ENCODE data around the gene NCAM2.

The NCAM2 gene

DNA sequence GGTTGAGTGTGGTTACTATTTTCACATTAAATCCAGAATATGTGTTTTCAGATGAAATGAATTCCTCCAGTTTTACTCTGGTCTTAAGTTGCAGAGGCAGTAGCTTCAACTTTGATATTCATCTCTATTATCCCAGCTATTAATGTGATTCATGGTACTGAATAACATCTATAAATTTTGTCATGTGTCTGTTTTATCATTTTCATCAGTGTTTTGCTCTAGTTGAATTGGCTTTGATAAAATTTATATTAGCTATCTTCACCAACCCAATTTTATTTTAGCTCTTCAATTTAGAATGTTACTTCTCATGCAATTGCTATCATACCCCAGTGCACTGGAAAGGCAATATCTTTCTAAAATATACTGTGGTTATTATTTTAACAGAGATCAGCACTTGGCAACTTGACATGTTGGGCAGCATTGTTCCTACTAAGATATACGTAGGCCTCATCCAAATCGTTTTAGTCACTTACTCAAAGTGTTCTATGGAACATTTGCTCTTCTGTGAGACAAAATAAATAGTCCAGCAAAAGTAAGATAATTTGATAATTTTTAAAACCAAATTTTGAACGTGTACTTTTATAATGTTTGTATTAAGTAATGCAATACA is 184.3 kb downstream of the NCAM2 start:
- peaks cover 0 to 6% of the 10 kb centered on the region in 2 donors for H3K9me3 ChIP-seq (ENCODE audit: control insufficient read depth in 1 of 2, low read length in 2 of 2)
- no peaks in the 10 kb centered on the region for H3K27me3 ChIP-seq (ENCODE audit: control insufficient read depth in 1 of 2, insufficient read depth in 2 of 2, low read length in 2 of 2)
- no peaks in the 10 kb centered on the region for H3K4me1 ChIP-seq (ENCODE audit: control insufficient read depth in 1 of 2, insufficient read depth in 2 of 2, low read length in 2 of 2)

DNA sequence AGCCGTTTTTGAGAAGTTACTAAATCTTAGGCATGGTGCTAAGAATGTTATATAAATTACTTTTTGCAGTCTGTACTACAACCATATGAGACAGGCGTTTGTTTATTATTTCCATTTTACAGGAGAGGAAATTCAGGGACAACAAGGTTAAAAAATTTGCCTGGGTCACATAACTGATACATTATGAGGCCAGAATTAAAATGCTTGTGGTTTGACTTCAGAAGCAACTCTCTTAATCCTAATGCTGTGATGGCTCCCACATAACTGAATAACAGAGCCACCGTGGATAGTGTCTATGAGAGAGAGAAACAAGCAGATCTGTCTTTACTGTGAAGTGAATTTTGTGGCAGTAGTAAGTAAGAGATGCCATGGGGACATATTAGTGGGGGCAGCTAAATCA is 184.9 kb downstream of the NCAM2 start:
- no peak overlapping the region for H3K27ac ChIP-seq (ENCODE audit: low read depth, low read length)

More for the DNA sequence above, 184.3 kb downstream of the NCAM2 start:
- Histone ChIP-seq H3K27ac (ENCODE audit: low read depth, low read length) (no peak overlapping the region), H3K4me3 (ENCODE audit: low read depth in 1 of 2, low read length in 2 of 2) (no peak overlapping the region), H3K36me3 (ENCODE audit: control insufficient read depth in 1 of 2, insufficient read depth in 2 of 2, low read length in 2 of 2) (no peaks in the 10 kb centered on the region), H3K9ac (ENCODE audit: low read depth in 1 of 2, low read length in 2 of 2) (no peak overlapping the region)

DNA sequence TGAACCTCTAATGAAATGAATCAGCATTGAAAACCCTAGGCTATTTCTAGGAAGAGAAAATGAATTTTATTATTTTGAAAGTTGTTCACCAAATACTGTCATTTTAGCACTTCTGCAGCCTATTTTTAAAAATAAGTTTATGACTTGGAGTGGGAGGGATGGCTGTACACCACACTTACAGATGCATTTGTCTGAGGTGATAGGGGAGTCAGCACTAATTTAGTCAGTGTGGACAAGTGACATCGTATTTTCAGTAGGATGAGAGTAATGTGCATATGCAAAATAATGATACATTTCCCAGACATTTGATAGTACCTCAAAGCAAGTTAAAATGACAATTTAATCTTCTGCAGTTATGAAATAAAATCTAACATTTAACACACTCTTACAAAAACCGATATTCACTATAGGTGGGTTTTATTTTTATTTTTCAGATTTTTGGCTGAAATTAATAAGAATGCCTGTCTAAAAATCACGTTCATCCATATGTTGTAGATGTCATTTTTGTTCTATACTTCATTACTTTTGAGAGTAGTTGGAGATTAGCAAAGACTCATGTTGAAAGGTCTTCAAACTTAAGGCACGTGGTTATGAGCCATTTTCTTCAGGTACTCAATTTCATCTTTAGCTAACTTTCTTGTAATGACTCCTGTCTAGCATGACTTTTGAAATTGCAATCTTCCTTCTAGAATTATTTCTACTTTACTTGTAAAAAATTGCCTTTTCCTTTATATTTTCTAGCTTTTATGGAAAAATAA is 186.7 kb downstream of the NCAM2 start:
- Histone ChIP-seq H3K27me3 (ENCODE audit: control insufficient read depth in 1 of 2, insufficient read depth in 2 of 2, low read length in 2 of 2) (no peaks in the 10 kb centered on the region), H3K36me3 (ENCODE audit: control insufficient read depth in 1 of 2, insufficient read depth in 2 of 2, low read length in 2 of 2) (no peaks in the 10 kb centered on the region), H3K27ac (ENCODE audit: low read depth, low read length) (no peak overlapping the region), H3K9me3 (ENCODE audit: control insufficient read depth in 1 of 2, low read length in 2 of 2) (peaks cover 3 to 13% of the 10 kb centered on the region in 2 donors), H3K9ac (ENCODE audit: low read depth in 1 of 2, low read length in 2 of 2) (no peak overlapping the region), H3K4me1 (ENCODE audit: control insufficient read depth in 1 of 2, insufficient read depth in 2 of 2, low read length in 2 of 2) (no peaks in the 10 kb centered on the region), H3K4me3 (ENCODE audit: low read depth in 1 of 2, low read length in 2 of 2) (no peak overlapping the region)

More for the DNA sequence above, 184.9 kb downstream of the NCAM2 start:
- H3K4me3 ChIP-seq (ENCODE audit: low read depth in 1 of 2, low read length in 2 of 2): no peak overlapping the region
- H3K9ac ChIP-seq (ENCODE audit: low read depth in 1 of 2, low read length in 2 of 2): no peak overlapping the region
- H3K4me1 ChIP-seq (ENCODE audit: control insufficient read depth in 1 of 2, insufficient read depth in 2 of 2, low read length in 2 of 2): no peaks in the 10 kb centered on the region
- H3K36me3 ChIP-seq (ENCODE audit: control insufficient read depth in 1 of 2, insufficient read depth in 2 of 2, low read length in 2 of 2): no peaks in the 10 kb centered on the region
- H3K9me3 ChIP-seq (ENCODE audit: control insufficient read depth in 1 of 2, low read length in 2 of 2): peaks cover 0 to 6% of the 10 kb centered on the region in 2 donors
- H3K27me3 ChIP-seq (ENCODE audit: control insufficient read depth in 1 of 2, insufficient read depth in 2 of 2, low read length in 2 of 2): no peaks in the 10 kb centered on the region

DNA sequence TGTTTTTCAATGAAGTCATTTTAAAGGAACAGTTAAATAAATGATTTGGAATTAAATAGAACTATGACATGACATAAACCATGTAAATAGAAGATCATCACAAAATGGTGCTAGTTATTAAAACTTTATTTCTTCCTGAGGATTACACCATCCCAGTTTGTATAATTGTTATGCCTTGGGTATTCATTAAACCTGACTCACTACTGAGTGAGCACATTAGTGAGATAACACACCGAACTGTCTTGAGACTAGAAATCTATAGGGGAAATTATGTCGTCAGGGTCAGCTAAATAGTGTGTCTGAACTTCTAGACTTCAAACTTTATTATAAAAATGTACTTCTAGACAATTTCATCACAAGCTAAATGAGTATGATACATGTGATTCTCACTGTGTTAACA is 189.4 kb downstream of the NCAM2 start:
- no peak overlapping the region for H3K4me3 ChIP-seq (ENCODE audit: low read depth in 1 of 2, low read length in 2 of 2)
- no peaks in the 10 kb centered on the region for H3K36me3 ChIP-seq (ENCODE audit: control insufficient read depth in 1 of 2, insufficient read depth in 2 of 2, low read length in 2 of 2)
- H3K9me3 ChIP-seq (ENCODE audit: control insufficient read depth in 1 of 2, low read length in 2 of 2): peaks cover 6 to 16% of the 10 kb centered on the region in 2 donors
- H3K27ac ChIP-seq (ENCODE audit: low read depth, low read length): no peak overlapping the region
- H3K27me3 ChIP-seq (ENCODE audit: control insufficient read depth in 1 of 2, insufficient read depth in 2 of 2, low read length in 2 of 2): no peaks in the 10 kb centered on the region
- H3K4me1 ChIP-seq (ENCODE audit: control insufficient read depth in 1 of 2, insufficient read depth in 2 of 2, low read length in 2 of 2): no peaks in the 10 kb centered on the region
- H3K9ac ChIP-seq (ENCODE audit: low read depth in 1 of 2, low read length in 2 of 2): no peak overlapping the region

DNA sequence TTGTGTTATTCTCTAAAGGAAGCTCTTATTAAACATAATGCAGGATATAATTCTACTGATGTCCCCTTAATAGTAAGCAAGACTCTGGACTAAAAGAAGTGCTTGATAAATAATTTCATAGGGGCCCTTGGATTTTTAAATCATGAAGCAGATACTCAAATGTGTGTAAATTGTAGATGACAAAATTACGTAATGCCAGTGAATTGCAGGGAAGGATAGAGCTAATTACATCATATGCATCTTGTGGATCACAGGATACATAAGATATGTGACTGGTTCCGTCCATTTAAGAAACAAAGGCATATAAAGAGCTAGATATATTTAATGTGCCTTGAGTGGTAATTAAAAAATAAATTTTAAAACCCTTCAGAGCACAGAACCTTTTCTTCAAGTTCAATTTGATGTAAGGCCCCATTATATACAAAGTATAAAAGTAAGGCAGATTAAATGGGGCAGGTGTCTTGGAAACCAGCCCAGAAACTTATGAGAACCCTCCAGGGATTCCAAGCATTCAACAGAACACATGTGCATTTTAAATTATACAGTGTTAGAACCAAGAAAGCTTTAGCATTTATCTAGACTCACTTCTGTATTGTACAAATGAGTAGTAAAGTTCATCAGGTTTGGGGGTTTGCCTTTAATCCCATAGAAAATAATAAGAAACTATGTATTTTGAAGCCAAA is 190.4 kb downstream of the NCAM2 start:
- peaks cover 6 to 10% of the 10 kb centered on the region in 2 donors for H3K9me3 ChIP-seq (ENCODE audit: control insufficient read depth in 1 of 2, low read length in 2 of 2)
- H3K4me1 ChIP-seq (ENCODE audit: control insufficient read depth in 1 of 2, insufficient read depth in 2 of 2, low read length in 2 of 2): no peaks in the 10 kb centered on the region
- no peak overlapping the region for H3K27ac ChIP-seq (ENCODE audit: low read depth, low read length)
- no peaks in the 10 kb centered on the region for H3K36me3 ChIP-seq (ENCODE audit: control insufficient read depth in 1 of 2, insufficient read depth in 2 of 2, low read length in 2 of 2)
- H3K9ac ChIP-seq (ENCODE audit: low read depth in 1 of 2, low read length in 2 of 2): no peak overlapping the region
- no peaks in the 10 kb centered on the region for H3K27me3 ChIP-seq (ENCODE audit: control insufficient read depth in 1 of 2, insufficient read depth in 2 of 2, low read length in 2 of 2)
- H3K4me3 ChIP-seq (ENCODE audit: low read depth in 1 of 2, low read length in 2 of 2): no peak overlapping the region

DNA sequence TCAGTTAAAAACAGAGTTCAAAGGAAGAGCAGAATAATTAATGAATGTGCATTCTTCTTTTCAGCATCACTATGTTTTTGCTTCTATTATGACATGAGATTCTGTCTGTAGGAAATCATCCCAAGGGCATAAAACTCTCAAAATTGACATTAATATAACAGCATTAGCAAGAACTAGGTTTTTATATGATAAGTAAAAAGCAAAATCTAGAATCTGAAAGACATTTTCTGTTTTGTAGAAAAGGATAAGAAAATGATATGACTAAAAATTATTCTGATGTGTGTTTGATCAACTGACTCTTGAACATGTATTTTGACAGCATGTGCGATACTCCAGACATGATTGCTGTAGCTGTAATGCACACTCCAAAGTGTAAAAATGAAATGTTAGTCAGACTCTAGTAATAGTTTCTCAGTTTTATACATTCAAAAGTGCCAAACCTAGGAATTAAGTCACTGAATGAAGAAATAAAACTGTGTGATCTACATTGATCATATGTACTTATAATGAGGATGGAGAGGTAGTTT is 197.3 kb downstream of the NCAM2 start:
- H3K4me3 ChIP-seq (ENCODE audit: low read depth in 1 of 2, low read length in 2 of 2): no peak overlapping the region
- no peaks in the 10 kb centered on the region for H3K36me3 ChIP-seq (ENCODE audit: control insufficient read depth in 1 of 2, insufficient read depth in 2 of 2, low read length in 2 of 2)
- H3K4me1 ChIP-seq (ENCODE audit: control insufficient read depth in 1 of 2, insufficient read depth in 2 of 2, low read length in 2 of 2): no peaks in the 10 kb centered on the region
- H3K9ac ChIP-seq (ENCODE audit: low read depth in 1 of 2, low read length in 2 of 2): no peak overlapping the region
- H3K27me3 ChIP-seq (ENCODE audit: control insufficient read depth in 1 of 2, insufficient read depth in 2 of 2, low read length in 2 of 2): no peaks in the 10 kb centered on the region
- no peak overlapping the region for H3K27ac ChIP-seq (ENCODE audit: low read depth, low read length)
- peaks cover 0 to 4% of the 10 kb centered on the region in 2 donors for H3K9me3 ChIP-seq (ENCODE audit: control insufficient read depth in 1 of 2, low read length in 2 of 2)

DNA sequence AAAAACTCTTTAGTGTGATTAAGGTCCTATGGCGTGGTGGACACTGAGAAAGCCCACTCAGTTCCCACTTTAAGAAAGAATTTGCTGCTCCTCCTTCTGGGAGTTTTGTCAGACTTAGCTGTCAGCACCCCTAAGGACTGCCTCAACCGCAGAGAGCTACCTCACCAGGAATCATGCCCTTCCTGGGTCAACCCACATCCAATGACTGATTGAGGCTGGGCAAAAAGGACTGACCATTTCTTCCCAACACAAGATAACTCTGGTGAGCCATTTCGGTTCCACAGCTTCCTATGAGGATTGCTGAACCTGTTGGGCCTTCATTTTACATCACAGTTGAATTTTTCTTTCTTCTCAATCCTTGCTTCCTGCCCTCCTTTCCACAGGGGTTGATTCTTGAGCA is 197.9 kb downstream of the NCAM2 start:
- Histone ChIP-seq H3K27ac (ENCODE audit: low read depth, low read length) (no peak overlapping the region), H3K4me1 (ENCODE audit: control insufficient read depth in 1 of 2, insufficient read depth in 2 of 2, low read length in 2 of 2) (no peaks in the 10 kb centered on the region), H3K9me3 (ENCODE audit: control insufficient read depth in 1 of 2, low read length in 2 of 2) (peaks cover 0 to 4% of the 10 kb centered on the region in 2 donors), H3K4me3 (ENCODE audit: low read depth in 1 of 2, low read length in 2 of 2) (no peak overlapping the region), H3K27me3 (ENCODE audit: control insufficient read depth in 1 of 2, insufficient read depth in 2 of 2, low read length in 2 of 2) (no peaks in the 10 kb centered on the region), H3K36me3 (ENCODE audit: control insufficient read depth in 1 of 2, insufficient read depth in 2 of 2, low read length in 2 of 2) (no peaks in the 10 kb centered on the region), H3K9ac (ENCODE audit: low read depth in 1 of 2, low read length in 2 of 2) (no peak overlapping the region)

DNA sequence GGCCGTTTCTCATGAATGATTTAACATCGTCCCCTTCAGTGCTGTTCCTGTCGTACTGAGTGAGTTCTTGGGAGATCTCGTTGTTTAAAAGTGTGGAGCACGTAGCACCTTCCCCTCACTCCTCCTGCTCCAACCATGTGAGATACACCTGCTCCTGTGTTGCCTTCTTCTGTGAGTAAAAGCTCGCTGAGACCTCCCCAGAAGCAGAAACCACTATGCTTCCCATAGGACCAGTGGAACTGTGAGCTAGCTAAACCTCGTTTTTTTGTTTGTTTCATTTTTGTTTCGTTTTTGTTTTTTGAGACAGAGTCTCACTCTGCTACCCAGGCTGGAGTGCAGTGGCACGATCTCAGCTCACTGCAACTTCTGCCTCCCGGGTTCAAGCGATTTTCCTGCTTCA is 198.6 kb downstream of the NCAM2 start:
- no peak overlapping the region for H3K27ac ChIP-seq (ENCODE audit: low read depth, low read length)
- no peak overlapping the region for H3K9ac ChIP-seq (ENCODE audit: low read depth in 1 of 2, low read length in 2 of 2)
- no peaks in the 10 kb centered on the region for H3K4me1 ChIP-seq (ENCODE audit: control insufficient read depth in 1 of 2, insufficient read depth in 2 of 2, low read length in 2 of 2)
- H3K27me3 ChIP-seq (ENCODE audit: control insufficient read depth in 1 of 2, insufficient read depth in 2 of 2, low read length in 2 of 2): no peaks in the 10 kb centered on the region
- no peak overlapping the region for H3K4me3 ChIP-seq (ENCODE audit: low read depth in 1 of 2, low read length in 2 of 2)
- no peaks in the 10 kb centered on the region for H3K36me3 ChIP-seq (ENCODE audit: control insufficient read depth in 1 of 2, insufficient read depth in 2 of 2, low read length in 2 of 2)
- H3K9me3 ChIP-seq (ENCODE audit: control insufficient read depth in 1 of 2, low read length in 2 of 2): peaks cover 0 to 4% of the 10 kb centered on the region in 2 donors

DNA sequence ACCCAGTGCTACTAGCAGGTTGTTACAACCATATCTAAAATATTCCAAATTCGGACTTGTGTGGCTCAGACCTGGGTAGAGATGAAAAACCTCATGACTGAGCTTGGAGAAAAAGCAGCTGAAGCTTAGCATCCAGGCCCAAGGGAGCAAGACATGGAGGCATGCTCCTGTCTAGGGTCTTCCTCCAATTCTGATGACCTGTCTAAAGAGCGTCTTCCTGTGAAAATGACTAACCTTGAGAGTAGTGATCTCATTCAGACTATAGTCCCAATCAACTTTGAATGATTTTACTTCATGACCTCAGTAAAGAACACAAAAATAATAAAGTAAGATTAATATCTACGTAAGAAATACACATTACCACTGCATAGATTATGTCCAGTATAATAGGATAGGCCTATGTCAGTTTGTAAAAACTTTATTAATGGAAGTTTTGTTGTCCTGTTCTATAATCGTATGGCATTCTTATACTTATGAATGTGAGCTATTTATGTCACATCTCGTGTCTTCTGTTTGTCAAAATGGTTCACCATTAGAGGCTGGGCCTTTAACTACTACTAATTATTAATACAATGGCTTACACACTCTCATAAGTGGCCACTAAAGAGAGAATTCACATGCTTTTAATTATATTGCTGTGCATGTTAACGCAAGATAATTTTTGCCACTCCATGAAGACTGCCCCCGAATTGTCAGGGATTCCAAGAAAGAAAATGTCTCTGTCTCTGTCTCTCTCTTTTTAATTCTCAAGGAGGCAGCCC is 201.3 kb downstream of the NCAM2 start:
- Histone ChIP-seq H3K4me3 (ENCODE audit: low read depth in 1 of 2, low read length in 2 of 2) (no peak overlapping the region), H3K27ac (ENCODE audit: low read depth, low read length) (no peak overlapping the region), H3K4me1 (ENCODE audit: control insufficient read depth in 1 of 2, insufficient read depth in 2 of 2, low read length in 2 of 2) (no peaks in the 10 kb centered on the region), H3K36me3 (ENCODE audit: control insufficient read depth in 1 of 2, insufficient read depth in 2 of 2, low read length in 2 of 2) (no peaks in the 10 kb centered on the region), H3K9me3 (ENCODE audit: control insufficient read depth in 1 of 2, low read length in 2 of 2) (peaks cover 0 to 4% of the 10 kb centered on the region in 2 donors), H3K27me3 (ENCODE audit: control insufficient read depth in 1 of 2, insufficient read depth in 2 of 2, low read length in 2 of 2) (no peaks in the 10 kb centered on the region), H3K9ac (ENCODE audit: low read depth in 1 of 2, low read length in 2 of 2) (no peak overlapping the region)
